Right renal cortex interstitium (tissue), 3 donors: ENCODE data around the gene SMIM9. TPM values are rescaled to one million over a fixed set of nuclear protein-coding genes. Genes with fewer than 3 reads are reported as not detected.

Experiments
- DNase-seq, 3 donors: peaks; one replicate each; pipeline ENCODE4 v3.0.0-alpha.2; 2013; ENCODE audit warnings: low read depth in 3 of 3, low spot score in 2 of 3
- polyA plus RNA-seq, 3 donors: library from polyadenylated mRNA; unstranded; fragments of 120-200 nt; gene quantifications; one replicate each; pipeline ENCODE4 v1.2.1, GENCODE V29; 2013; ENCODE audit not compliant: insufficient read length in 3 of 3

Gene SMIM9
- polyA plus RNA-seq, 3 donors = not detected

DNA sequence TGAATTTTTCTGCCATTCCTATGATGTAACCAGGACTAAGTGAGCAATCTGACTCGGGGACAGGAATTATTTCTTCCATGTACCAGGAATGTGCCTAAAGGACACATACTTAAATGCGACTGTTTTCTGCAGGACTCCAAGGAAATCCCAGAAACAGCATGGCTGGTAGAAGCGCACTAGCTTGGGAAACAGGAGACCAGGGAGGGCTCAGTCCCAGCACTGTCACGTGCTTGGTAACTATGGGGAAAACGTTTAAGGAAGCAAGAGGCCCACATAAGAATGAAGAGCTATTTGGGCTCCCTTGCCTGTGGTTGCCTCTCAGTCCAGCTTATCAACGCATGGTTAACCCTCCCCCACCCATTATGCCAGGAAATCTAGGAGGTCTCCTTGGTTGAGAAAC, 48.7 kb downstream of the SMIM9 start:
- no peak for DNase-seq

DNA sequence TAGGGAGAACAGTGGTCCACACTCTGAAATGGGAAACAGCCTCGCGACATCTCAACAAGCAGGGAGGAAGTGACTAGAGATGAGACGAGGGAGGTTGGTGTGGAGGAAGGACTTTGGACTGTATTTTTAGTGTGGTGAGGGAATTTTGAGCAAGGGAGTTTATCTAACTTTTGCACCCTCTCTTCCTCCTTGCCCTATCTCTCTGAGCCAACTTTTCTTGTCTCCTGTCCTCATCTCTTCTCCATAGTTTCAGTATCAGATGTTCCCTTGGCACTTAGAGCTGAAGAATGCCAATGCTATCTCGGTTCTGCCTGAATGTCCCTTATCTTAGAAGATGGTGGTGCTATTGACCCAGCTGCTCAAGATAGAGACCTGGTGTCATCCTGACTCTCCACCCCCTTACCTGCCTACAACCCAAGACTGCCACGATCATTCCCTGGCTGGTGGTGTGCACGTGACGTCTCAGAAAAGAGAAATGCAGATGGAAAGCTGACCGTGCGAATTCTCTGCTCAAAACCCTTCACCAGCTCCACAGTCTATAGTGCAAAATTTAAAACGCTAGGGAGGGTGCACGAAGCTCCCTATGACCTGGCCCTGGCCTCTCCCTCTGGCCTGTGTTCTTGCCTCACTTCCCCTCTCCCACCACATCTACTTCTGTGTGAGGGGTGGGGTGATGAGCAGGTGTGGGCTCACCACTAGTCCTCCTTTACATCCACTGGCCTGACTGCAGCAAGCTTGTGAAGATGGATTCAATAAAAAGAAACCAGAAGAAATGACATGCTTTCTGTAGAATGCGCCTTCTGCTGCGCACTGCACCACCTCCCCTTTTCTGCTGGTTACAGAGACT, 50.1 kb downstream of the SMIM9 start:
- DNase-seq = no peak

DNA sequence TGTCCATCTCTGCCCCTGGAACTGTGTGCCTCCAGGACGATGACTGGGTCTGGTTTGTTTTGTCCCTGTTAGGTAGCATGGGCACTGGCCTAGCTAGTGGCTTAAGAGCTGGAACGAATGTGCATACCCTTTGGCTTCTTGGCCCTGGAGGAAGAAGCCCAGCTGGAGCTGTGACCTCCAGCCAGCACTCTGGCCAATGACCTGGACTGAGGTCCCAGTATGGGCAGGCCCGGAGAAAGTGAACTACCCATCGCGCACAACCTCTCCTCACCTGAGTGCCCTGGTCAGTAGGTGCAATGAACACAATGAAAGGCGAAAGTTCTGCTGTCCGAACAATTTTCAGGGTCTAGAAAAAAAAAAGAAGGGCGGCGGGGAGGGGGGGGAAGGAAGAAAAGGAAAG, 53.5 kb downstream of the SMIM9 start:
- no peak for DNase-seq

DNA sequence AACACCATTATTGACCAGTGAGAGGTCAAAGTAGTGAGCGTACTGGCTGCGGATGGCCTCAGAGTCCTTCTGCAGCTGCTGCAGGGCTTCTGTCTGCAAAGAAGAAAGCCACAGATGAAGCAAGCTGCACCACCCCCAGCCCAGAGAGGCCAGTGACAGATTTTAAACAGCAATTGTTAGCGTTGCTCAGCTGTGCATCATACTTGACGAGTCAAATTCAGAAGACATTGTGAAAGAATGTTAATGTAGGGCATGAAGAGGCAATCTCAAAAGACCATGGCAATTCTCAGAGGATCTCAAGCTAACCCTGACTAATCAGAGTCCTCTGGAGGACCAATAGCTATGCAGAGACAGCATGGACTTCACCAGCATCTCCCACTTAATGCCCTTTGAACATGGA, 55.2 kb downstream of the SMIM9 start:
- DNase-seq = no peak

DNA sequence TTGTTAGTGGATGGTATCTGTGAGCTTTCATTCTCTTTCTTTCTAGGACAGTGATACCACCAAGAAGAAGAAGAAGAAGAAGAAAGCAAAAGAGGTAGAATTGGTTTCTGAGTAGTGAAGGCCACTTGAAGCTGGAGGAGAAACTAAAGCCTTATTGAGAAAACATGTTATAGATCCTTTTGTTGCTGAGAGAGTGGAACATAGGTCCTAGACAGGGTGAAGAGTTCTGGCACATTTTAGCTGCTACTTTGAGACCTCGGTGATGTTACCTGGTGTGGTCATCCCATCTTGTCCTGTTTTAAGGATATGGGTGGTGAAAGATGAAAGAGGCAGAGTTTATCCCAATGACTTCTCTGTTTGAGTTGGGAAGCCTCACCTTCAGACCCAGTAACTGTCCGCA, 57.7 kb downstream of the SMIM9 start:
- no peak for DNase-seq

DNA sequence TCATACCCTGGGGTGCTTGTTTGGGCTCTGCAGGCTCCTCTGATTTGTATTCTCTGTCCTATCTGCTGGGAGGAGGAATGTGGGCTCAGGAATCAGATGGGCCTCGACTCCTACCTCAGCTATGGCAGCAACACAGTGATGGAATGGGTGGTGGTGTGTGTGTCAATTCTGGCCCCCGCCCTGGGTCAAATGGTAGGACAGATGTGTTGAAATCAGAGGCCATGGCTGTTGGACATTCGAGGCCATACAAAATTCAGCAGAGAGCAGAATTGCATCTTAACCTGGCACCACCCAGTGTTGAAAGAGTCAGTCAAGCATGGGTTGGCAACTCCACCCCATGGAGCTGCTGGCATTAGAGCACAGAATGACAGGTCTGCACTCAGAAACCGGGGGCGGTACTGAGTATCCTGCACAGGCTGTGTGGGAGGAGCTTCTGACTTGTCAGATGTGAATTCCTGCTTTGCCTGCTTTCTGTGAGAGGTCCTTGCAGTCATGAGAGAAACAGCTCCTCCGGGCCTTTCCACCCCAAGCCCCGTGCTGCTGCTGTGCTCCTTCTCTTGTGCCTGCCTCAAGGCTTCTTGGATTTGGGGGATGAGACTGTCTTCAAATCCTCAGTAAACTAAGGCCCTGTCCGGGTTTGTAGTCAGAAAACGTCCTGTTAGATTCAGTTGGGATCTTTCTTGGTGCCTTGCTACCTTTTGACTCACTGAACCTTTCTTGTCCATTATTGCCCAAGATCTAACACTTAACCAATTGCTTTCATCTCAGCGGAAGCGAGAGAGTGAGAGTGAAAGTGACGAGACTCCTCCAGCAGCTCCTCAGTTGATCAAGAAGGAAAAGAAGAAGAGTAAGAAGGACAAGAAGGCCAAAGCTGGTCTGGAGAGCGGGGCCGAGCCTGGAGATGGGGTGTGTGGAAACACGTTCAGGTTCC, 58.8 kb downstream of the SMIM9 start:
- no peak for DNase-seq

DNA sequence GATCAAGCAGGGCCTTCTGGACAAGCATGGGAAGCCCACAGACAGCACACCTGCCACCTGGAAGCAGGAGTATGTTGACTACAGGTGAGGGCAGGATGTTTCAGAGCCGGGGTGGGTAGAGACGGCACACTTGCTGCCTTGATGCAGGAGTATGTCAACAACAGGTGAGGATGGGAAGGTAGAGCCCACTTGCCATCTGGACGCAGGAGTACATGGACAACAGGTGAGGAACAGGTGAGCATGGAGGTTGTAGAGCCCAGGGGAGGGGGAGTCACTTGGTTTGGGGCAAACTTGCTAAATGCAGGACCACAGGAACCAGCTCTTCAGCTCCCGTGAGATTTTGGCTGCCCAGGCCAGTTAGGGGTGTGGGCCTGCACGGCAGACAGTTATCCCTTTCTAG, 59.8 kb downstream of the SMIM9 start:
- DNase-seq = no peak

Other genes starting within 250 kb of the SMIM9 start
- gene CTAG1A, start 249.5 kb downstream of the SMIM9 start, polyA plus RNA-seq = not detected
- gene CTAG1B, start 215.4 kb downstream of the SMIM9 start, polyA plus RNA-seq = not detected
- not detected for gene CTAG2, start 181.1 kb downstream of the SMIM9 start, polyA plus RNA-seq
- gene GAB3, start 83.6 kb downstream of the SMIM9 start, polyA plus RNA-seq = 1 to 10 TPM; 1.9 to 2.0 (median 1.9) TPM
- gene DKC1, start 71.8 kb downstream of the SMIM9 start, polyA plus RNA-seq = 10 to 100 TPM; 55.2 to 63.5 (median 58.3) TPM
- 10 to 100 TPM; 33.2 to 40.1 (median 35.6) TPM for gene MPP1, start 29.2 kb downstream of the SMIM9 start, polyA plus RNA-seq
- gene F8A1, start 51.7 kb upstream of the SMIM9 start, polyA plus RNA-seq = 10 to 100 TPM in 1 of 3 donors, 1 to 10 TPM in 2; 8.4 to 18.1 (median 9.5) TPM
- 10 to 100 TPM; 14.8 to 18.6 (median 18.2) TPM for gene F8, start 188.1 kb upstream of the SMIM9 start, polyA plus RNA-seq
- gene FUNDC2, start 192.2 kb upstream of the SMIM9 start, polyA plus RNA-seq = 100 to 1,000 TPM; 135 to 146 (median 137) TPM
- gene CMC4, start 236.5 kb upstream of the SMIM9 start, polyA plus RNA-seq = 1 to 10 TPM; 6.7 to 9.3 (median 6.7) TPM
- 10 to 100 TPM; 21.4 to 27.3 (median 26.0) TPM for gene MTCP1, start 236.5 kb upstream of the SMIM9 start, polyA plus RNA-seq
- gene BRCC3, start 236.8 kb upstream of the SMIM9 start, polyA plus RNA-seq = 10 to 100 TPM; 29.5 to 30.6 (median 29.7) TPM